ENCODE data around the gene CASP5. TPM values are rescaled to one million over a fixed set of nuclear protein-coding genes. Genes with fewer than 3 reads are reported as not detected.

CASP5 gene
- polyA plus RNA-seq, 3 donors: 2.3 to 6.4 (median 4.4) TPM

DNA sequence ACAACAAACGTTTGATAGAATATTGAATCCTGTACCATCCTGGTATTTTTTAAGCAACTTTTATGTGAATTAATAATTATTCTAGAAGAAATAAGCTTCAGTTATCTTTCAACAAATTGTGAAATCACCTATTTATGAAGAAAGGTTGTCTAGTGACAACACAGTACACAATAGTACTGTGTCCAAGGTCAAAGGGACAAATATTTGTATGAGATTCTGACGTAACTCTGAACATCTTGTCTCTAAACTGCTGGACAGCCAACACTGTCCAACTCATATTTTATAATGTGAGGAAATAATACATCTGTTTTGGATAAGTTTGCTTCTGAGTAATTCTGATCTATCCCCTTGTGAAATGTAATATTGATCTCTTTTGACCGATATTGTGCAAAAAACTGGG is 18.9 kb downstream of the CASP5 start:
- H3K4me1 Mint-ChIP-seq: peaks cover 4% of the 10 kb centered on the region
- H3K27ac ChIP-seq (ENCODE audit: low read depth in 1 of 2, low read length in 2 of 2): no peak overlapping the region
- no peak overlapping the region for H2AFZ ChIP-seq (ENCODE audit: insufficient read depth, low read depth, low read length, poor library complexity, severe bottlenecking)
- no peak overlapping the region for H3K4me3 Mint-ChIP-seq
- H3K36me3 ChIP-seq (replicated peaks in 1 of 2; ENCODE audit: control insufficient read depth in 1 of 2, insufficient read depth in 2 of 2, low read length in 2 of 2): no peaks in the 10 kb centered on the region
- H3K36me3 Mint-ChIP-seq: no peaks in the 10 kb centered on the region
- peaks cover 0 to 3% (median 0%) of the 10 kb centered on the region in 7 donors for H3K9me3 Mint-ChIP-seq
- no peak overlapping the region for H3K27ac Mint-ChIP-seq
- H3K27me3 ChIP-seq (ENCODE audit: control insufficient read depth in 2 of 2, insufficient read depth in 2 of 2, low read length in 2 of 2): no peaks in the 10 kb centered on the region
- no peaks in the 10 kb centered on the region for H3K79me2 ChIP-seq (ENCODE audit: insufficient read depth, low read length)
- intact Hi-C loops (cut with micrococcal nuclease): no loop called here
- no peak overlapping the region for H3K9ac ChIP-seq (ENCODE audit: insufficient read depth, low read length, poor library complexity, severe bottlenecking)
- no peak overlapping the region for H3K4me3 ChIP-seq (replicated peaks in 1 of 3; ENCODE audit: low read depth in 2 of 3, low read length in 3 of 3)
- H3K4me2 ChIP-seq (replicated peaks; ENCODE audit: extremely low read depth, low read length, poor library complexity, severe bottlenecking): no peak overlapping the region
- no peaks in the 10 kb centered on the region for H4K20me1 ChIP-seq (ENCODE audit: insufficient read depth, low read length)
- DNase-seq: no peak
- TF ChIP-seq, protein P1, sequence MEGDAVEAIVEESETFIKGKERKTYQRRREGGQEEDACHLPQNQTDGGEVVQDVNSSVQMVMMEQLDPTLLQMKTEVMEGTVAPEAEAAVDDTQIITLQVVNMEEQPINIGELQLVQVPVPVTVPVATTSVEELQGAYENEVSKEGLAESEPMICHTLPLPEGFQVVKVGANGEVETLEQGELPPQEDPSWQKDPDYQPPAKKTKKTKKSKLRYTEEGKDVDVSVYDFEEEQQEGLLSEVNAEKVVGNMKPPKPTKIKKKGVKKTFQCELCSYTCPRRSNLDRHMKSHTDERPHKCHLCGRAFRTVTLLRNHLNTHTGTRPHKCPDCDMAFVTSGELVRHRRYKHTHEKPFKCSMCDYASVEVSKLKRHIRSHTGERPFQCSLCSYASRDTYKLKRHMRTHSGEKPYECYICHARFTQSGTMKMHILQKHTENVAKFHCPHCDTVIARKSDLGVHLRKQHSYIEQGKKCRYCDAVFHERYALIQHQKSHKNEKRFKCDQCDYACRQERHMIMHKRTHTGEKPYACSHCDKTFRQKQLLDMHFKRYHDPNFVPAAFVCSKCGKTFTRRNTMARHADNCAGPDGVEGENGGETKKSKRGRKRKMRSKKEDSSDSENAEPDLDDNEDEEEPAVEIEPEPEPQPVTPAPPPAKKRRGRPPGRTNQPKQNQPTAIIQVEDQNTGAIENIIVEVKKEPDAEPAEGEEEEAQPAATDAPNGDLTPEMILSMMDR (IDR thresholded peaks at IDR 0.05): no peak
- no peaks in the 10 kb centered on the region for H3K4me1 ChIP-seq (ENCODE audit: control insufficient read depth in 1 of 2, insufficient read depth in 2 of 2, low read length in 2 of 2)
- peaks cover 0 to 1% (median 0%) of the 10 kb centered on the region in 3 donors for H3K27me3 Mint-ChIP-seq (ENCODE audit: low read depth in 3 of 3)
- H3K9me3 ChIP-seq (replicated peaks in 1 of 2; ENCODE audit: control insufficient read depth in 1 of 2, insufficient read depth in 1 of 2, low read length in 2 of 2): no peaks in the 10 kb centered on the region
- WGBS (ENCODE audit: insufficient coverage): no CpG with 5 or more reads among the region's 3 CpGs

DNA sequence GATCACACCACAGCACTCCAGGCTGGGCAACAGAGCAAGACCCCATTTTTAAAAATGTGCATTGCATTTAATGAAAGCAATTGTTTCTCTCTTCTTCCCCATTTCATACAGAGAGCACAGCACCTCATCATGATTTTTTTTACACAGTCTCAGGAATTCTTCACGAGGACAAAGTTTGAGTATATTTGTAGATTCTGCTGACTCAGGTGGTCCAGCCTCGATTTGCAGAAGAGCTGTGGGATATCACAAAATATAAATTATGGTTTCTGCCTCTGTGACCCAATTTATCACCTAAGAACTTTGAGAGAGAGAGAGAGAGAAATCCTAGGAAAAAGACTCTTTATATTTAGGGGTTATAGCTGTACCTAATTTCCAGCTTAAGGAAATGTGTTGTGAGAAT is 19.8 kb downstream of the CASP5 start:
- Histone ChIP-seq H3K4me2 (replicated peaks; ENCODE audit: extremely low read depth, low read length, poor library complexity, severe bottlenecking) (no peak overlapping the region), H2AFZ (ENCODE audit: insufficient read depth, low read depth, low read length, poor library complexity, severe bottlenecking) (no peak overlapping the region), H3K4me1 (ENCODE audit: control insufficient read depth in 1 of 2, insufficient read depth in 2 of 2, low read length in 2 of 2) (no peaks in the 10 kb centered on the region), H3K79me2 (ENCODE audit: insufficient read depth, low read length) (no peaks in the 10 kb centered on the region), H3K4me3 (replicated peaks in 1 of 3; ENCODE audit: low read depth in 2 of 3, low read length in 3 of 3) (no peak overlapping the region), H3K9me3 (replicated peaks in 1 of 2; ENCODE audit: control insufficient read depth in 1 of 2, insufficient read depth in 1 of 2, low read length in 2 of 2) (no peaks in the 10 kb centered on the region), H3K27me3 (ENCODE audit: control insufficient read depth in 2 of 2, insufficient read depth in 2 of 2, low read length in 2 of 2) (no peaks in the 10 kb centered on the region), H4K20me1 (ENCODE audit: insufficient read depth, low read length) (no peaks in the 10 kb centered on the region), H3K9ac (ENCODE audit: insufficient read depth, low read length, poor library complexity, severe bottlenecking) (no peak overlapping the region), H3K36me3 (replicated peaks in 1 of 2; ENCODE audit: control insufficient read depth in 1 of 2, insufficient read depth in 2 of 2, low read length in 2 of 2) (no peaks in the 10 kb centered on the region), H3K27ac (ENCODE audit: low read depth in 1 of 2, low read length in 2 of 2) (no peak overlapping the region)
- Mint-ChIP-seq H3K36me3 (no peaks in the 10 kb centered on the region), H3K4me3 (no peak overlapping the region), H3K4me1 (peaks cover 4% of the 10 kb centered on the region), H3K27ac (no peak overlapping the region), H3K9me3 (peaks cover 0 to 3% (median 0%) of the 10 kb centered on the region in 7 donors), H3K27me3 (ENCODE audit: low read depth in 3 of 3) (peaks cover 0 to 1% (median 0%) of the 10 kb centered on the region in 3 donors)
- TF ChIP-seq, protein P1 (IDR thresholded peaks at IDR 0.05): no peak
- WGBS (ENCODE audit: insufficient coverage): no CpG with 5 or more reads among the region's 2 CpGs
- no peak for DNase-seq
- intact Hi-C loops (cut with micrococcal nuclease): no loop called here

Data from CD14-positive monocyte (primary cell).